Calu3 (cell line): ENCODE data around the gene HLA-B. TPM values are rescaled to one million over a fixed set of nuclear protein-coding genes. Genes with fewer than 3 reads are reported as not detected.

ENCODE experiments used
- BruUV-seq: library from RNA; stranded (reverse); fragments of 400-500 nt; replicated peaks from 2 replicates; lab custom pipeline; 2021; lab: Mats Ljungman, UMichigan
- CTCF ChIA-PET: fragments of 300-600 bp; sonication (Branson Sonifier 250); formaldehyde crosslinking; loops from one replicate; lab custom pipeline; 2022; ENCODE audit warnings: antibody characterized with exemption; lab: Charles Lee
- DNase-seq: peaks from one replicate; pipeline ENCODE4 v3.0.0; 2022
- H3K27ac Mint-ChIP-seq: one replicate; pipeline ENCODE4 v1.8.0; 2022; ENCODE audit warnings: mixed read lengths; ENCODE audit not compliant: unreplicated experiment
- H3K27me3 Mint-ChIP-seq: one replicate; pipeline ENCODE4 v1.8.0; 2022; ENCODE audit warnings: mixed read lengths; ENCODE audit not compliant: unreplicated experiment
- H3K36me3 Mint-ChIP-seq: one replicate; pipeline ENCODE4 v1.8.0; 2022; ENCODE audit warnings: mild to moderate bottlenecking, moderate library complexity, mixed read lengths; ENCODE audit not compliant: insufficient read depth, unreplicated experiment
- H3K4me1 Mint-ChIP-seq: one replicate; pipeline ENCODE4 v1.8.0; 2022; ENCODE audit warnings: mild to moderate bottlenecking, low read depth, mixed read lengths; ENCODE audit not compliant: unreplicated experiment
- H3K4me3 Mint-ChIP-seq: one replicate; pipeline ENCODE4 v1.8.0; 2022; ENCODE audit warnings: mild to moderate bottlenecking, low read depth, moderate library complexity, mixed read lengths; ENCODE audit not compliant: unreplicated experiment
- H3K9me3 Mint-ChIP-seq: one replicate; pipeline ENCODE4 v1.8.0; 2022; ENCODE audit warnings: low read depth, mixed read lengths; ENCODE audit not compliant: unreplicated experiment
- intact Hi-C: fragments of 100-400 bp; cut with micrococcal nuclease; formaldehyde crosslinking; loops from one replicate; pipeline ENCODE4 v1.10.0; 2022; ENCODE audit not compliant: unreplicated experiment
- total RNA-seq: library from RNA; stranded (reverse); gene quantifications from 2 replicates; pipeline ENCODE4 v1.2.3, GENCODE V29; 2022
- TF ChIP-seq, protein P1 (sequence below): fragments of 200-600 bp; IDR thresholded peaks from one replicate; pipeline ENCODE4 v1.8.0; 2022; ENCODE audit warnings: antibody characterized with exemption; ENCODE audit not compliant: unreplicated experiment

HLA-B gene
- total RNA-seq, 1 experiment from 2014 or later: 1,078 TPM

- Mint-ChIP-seq H3K9me3 (peaks cover 3% of the 10 kb centered on the region), H3K36me3 (peaks cover 37% of the 10 kb centered on the region), H3K4me3 (no peak overlapping the region), H3K4me1 (no peaks in the 10 kb centered on the region), H3K27ac (no peak overlapping the region), H3K27me3 (peaks cover 76% of the 10 kb centered on the region)
- intact Hi-C loops: no loop called here
- TF ChIP-seq, protein P1, sequence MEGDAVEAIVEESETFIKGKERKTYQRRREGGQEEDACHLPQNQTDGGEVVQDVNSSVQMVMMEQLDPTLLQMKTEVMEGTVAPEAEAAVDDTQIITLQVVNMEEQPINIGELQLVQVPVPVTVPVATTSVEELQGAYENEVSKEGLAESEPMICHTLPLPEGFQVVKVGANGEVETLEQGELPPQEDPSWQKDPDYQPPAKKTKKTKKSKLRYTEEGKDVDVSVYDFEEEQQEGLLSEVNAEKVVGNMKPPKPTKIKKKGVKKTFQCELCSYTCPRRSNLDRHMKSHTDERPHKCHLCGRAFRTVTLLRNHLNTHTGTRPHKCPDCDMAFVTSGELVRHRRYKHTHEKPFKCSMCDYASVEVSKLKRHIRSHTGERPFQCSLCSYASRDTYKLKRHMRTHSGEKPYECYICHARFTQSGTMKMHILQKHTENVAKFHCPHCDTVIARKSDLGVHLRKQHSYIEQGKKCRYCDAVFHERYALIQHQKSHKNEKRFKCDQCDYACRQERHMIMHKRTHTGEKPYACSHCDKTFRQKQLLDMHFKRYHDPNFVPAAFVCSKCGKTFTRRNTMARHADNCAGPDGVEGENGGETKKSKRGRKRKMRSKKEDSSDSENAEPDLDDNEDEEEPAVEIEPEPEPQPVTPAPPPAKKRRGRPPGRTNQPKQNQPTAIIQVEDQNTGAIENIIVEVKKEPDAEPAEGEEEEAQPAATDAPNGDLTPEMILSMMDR: no peak
- BruUV-seq: no TSS peak
- CTCF ChIA-PET: no interaction called here
- no peak for DNase-seq
Measured at GRCh38 chr6:31359581-31359980, 2.6 kb upstream of the HLA-B start.

DNA sequence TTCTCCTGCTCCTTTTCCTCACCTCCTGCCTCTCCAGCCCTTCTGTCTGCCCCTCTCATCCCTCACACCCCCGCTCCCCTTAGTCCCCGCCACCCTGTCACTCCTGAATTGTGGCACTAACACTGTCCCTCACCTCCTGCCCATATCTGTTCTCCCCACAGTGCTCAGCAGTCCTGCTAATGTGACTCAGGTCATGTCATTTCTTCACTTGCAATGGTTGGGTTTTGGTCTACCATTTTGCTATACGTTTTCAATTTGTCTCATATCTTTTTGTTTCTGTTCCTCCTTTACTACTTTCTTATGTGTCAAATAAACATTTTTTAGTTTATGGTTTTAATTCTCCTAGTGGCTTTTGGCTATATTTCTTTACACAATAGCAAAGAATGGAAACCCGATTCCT lies 1.3 kb upstream of the HLA-B start:
- H3K27me3 Mint-ChIP-seq: peaks cover 66% of the 10 kb centered on the region
- H3K36me3 Mint-ChIP-seq: peaks cover 37% of the 10 kb centered on the region
- DNase-seq: no peak
- intact Hi-C loops: no loop called here
- CTCF ChIA-PET: interaction anchor here (0.6 kb wide), 1 partner anchor 8 kb away, joined by 3 read pairs; no protein-coding TSS in a partner anchor
- TF ChIP-seq, protein P1: no peak
- H3K27ac Mint-ChIP-seq: no peak overlapping the region
- H3K9me3 Mint-ChIP-seq: peaks cover 3% of the 10 kb centered on the region
- no peak overlapping the region for H3K4me3 Mint-ChIP-seq
- no TSS peak for BruUV-seq
- no peaks in the 10 kb centered on the region for H3K4me1 Mint-ChIP-seq

- H3K36me3 Mint-ChIP-seq: peaks cover 37% of the 10 kb centered on the region
- H3K27ac Mint-ChIP-seq: peak overlapping the region; percentile 75
- no peak for DNase-seq
- intact Hi-C loops: no loop called here
- H3K27me3 Mint-ChIP-seq: peaks cover 66% of the 10 kb centered on the region
- no TSS peak for BruUV-seq
- CTCF ChIA-PET: interaction anchor here (0.6 to 0.8 kb wide), 3 partner anchors 9 to 165 kb away, joined by 3 to 4 read pairs (median 3); no protein-coding TSS in a partner anchor
- no peaks in the 10 kb centered on the region for H3K4me1 Mint-ChIP-seq
- peak overlapping the region; percentile 80 for H3K4me3 Mint-ChIP-seq
- TF ChIP-seq, protein P1: no peak
- H3K9me3 Mint-ChIP-seq: peaks cover 3% of the 10 kb centered on the region
Measured at GRCh38 chr6:31357886-31358285, 907 bp upstream of the HLA-B start.

DNA sequence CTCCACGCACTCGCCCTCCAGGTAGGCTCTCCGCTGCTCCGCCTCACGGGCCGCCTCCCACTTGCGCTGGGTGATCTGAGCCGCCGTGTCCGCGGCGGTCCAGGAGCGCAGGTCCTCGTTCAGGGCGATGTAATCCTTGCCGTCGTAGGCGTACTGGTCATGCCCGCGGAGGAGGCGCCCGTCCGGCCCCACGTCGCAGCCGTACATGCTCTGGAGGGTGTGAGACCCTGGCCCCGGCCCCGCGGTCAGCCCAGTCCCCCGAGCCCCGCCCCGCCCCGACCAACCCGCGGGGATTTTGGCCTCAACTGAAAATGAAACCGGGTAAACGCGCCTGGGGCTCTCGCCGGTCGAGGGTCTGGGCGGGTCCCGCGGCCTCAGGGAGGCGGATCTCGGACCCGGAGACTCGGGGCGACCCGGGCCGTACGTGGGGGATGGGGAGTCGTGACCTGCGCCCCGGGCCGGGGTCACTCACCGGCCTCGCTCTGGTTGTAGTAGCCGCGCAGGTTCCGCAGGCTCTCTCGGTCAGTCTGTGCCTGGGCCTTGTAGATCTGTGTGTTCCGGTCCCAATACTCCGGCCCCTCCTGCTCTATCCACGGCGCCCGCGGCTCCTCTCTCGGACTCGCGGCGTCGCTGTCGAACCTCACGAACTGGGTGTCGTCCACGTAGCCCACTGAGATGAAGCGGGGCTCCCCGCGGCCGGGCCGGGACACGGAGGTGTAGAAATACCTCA lies 598 bp downstream of the HLA-B start:
- H3K9me3 Mint-ChIP-seq: peaks cover 3% of the 10 kb centered on the region
- CTCF ChIA-PET: no interaction called here
- TF ChIP-seq, protein P1: no peak
- peaks cover 66% of the 10 kb centered on the region for H3K27me3 Mint-ChIP-seq
- H3K36me3 Mint-ChIP-seq: peaks cover 37% of the 10 kb centered on the region
- no TSS peak for BruUV-seq
- intact Hi-C loops: no loop called here
- peak; percentile 54 for DNase-seq
- no peaks in the 10 kb centered on the region for H3K4me1 Mint-ChIP-seq
- peak overlapping the region; percentile 80 for H3K4me3 Mint-ChIP-seq
- peak overlapping the region; percentile 75 for H3K27ac Mint-ChIP-seq
